Stimulated activated CD8-positive, alpha-beta memory T cell treated with anti-CD3 and anti-CD28 coated beads, Interleukin-12 subunit alpha, Interleukin-12 subunit beta, amount 100 ng/mL, for 24 hours (primary cell): ENCODE data around the gene NCAPD3.
"Not testable (repeated sequence)": the region's sequence is repeated elsewhere in the genome, so short reads cannot be mapped to it uniquely, and the experiment has no call there.

Source experiments
- DNase-seq: peaks from one replicate; pipeline ENCODE4 v3.0.0-alpha.2; 2020; ENCODE audit errors: extremely low read depth

The NCAPD3 gene

DNA sequence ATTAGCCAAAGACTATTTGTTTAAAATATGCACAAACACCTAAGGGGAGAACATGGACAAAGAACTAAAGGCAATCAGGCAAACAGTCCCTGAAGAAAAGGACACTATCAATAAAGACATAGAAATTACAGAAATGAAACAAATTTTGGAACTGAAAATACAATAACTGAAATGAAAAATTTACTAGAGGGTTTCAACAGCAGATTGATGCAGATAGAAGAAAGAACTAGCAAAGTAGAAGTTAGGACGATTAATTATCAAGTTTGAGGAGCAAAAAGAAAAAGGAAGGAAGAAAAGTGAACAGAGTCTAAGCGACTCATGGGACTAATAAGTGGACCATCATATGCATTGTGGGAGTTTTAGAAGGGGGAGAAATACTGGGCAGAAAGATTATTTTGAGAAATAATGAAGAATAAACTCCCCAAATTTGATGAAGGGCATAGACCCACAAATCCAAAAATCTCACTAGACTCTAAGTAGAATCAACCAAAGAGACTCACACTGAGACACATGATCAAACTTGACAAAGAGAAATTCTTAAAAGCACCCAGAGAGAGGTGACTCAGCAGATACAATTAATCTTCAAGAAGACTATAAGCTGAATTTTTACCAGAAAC lies 92.0 kb downstream of the NCAPD3 start:
- DNase-seq = no peak

- no peak for DNase-seq
Measured at GRCh38 chr11:134126217-134126822, 97.4 kb downstream of the NCAPD3 start.

DNA sequence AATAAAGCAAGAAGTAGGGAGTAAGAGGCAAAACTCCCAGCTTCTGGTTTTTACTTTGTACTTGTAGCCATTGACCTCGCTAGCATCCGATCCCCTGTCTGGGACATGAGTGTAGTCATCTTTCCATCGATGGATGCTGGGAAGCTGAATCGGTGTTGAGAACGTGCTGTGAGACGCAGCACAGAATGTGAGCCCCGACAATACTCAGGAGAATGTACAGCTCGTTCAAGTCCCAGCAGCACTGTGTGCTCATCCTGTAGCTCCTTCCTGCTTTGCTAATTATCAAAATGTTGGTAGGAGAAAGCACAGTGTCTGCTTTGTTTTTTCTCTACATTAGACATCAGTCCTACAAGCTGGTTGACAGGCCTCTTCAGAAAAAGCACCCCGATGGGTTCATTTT lies 98.3 kb downstream of the NCAPD3 start:
- DNase-seq = no peak

DNA sequence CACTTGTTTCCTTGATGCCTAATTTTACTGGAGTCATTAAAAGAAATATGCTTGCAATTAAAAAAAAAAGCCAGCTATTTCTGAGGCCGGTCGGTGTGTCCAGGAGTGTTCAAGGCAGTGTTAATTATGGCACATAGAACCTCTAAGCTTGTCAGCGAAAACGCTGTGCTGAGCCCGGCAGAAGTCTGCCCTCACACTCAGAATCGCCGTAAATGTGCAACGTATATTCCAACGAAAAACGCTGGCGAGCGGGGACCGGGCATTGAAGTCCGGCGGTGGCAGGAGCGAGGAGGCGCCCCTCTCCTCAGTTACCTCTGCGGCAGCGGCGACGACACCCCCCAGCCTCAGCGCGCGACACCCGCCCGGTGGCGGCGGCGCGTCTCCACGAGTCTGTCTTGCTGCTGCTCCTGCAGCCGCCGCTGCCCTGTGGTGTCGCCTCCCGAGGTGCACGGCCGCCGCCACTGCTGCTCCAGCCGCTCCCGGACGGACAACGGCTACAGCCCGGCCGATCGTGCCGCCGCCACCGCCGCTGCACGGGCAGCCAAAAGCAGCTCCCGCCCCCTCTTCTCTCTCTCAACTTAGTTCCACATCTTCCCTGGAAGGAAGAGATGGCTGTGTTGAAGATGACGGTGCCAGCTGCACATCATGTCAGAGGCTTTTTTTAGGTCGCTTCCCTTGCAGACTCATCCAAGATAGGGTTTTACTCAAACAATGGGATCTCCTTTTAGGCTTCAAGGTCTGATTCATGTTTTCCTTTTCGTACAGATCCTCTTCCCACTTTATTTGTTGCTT lies 98.9 kb downstream of the NCAPD3 start:
- DNase-seq = no peak

GRCh38 chr11:134120921-134121526 lies 102.7 kb downstream of the NCAPD3 start:
- DNase-seq = no peak

- DNase-seq = no peak
Measured at GRCh38 chr11:134120143-134120850, 103.5 kb downstream of the NCAPD3 start.

DNA sequence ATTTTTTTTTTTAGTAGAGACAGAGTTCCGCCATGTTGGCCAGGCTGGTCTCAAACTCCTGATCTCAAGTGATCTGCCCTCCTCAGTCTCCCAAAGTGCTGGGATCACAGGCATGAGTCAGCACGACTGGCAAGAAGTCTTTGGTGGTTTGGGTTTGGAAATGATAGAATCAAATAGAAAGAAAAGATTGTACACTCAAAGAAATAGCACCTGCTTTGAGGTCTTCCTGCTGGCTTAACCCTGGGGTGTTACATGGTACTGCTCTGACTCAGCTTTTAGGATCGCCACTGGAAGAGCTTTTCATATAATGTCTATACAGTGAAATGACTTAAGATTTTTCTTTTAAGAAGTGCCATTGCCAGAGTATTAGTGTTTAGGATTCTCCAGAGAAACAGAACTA lies 104.7 kb downstream of the NCAPD3 start:
- no peak for DNase-seq

- DNase-seq = no peak
Measured at GRCh38 chr11:134118006-134118405, 105.8 kb downstream of the NCAPD3 start.

- DNase-seq = no peak
Measured at GRCh38 chr11:134116210-134116609, 107.6 kb downstream of the NCAPD3 start.

GRCh38 chr11:134113787-134114186 lies 110.0 kb downstream of the NCAPD3 start:
- not testable (repeated sequence) for DNase-seq

DNA sequence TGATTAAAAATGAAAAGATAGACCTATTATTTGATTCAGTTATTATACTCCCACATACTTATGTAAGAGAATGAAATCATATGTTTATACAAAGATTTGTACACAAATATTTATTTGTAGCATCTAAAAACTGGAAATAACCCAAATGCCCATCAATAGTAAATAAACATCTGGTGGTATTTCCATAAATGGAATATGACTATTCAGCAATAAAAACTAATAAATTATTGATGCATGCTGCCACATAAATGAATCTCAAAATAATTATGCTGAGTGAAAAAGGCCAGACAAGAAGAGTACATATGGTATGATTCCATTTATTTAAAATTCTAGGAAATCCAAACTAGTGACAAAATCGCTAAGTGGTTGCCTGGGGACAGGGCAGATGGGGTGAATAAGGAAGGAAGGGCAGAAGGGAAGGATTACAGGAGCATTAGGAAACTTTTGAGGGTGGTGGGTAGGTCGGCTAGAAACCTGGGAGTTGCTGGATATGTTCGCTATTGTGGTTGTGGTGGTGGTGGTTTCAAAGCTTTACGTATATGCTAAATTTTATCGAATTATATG lies 113.4 kb downstream of the NCAPD3 start:
- no peak for DNase-seq
